T-helper 1 cell (primary cell): ENCODE results near the gene PDIA5.
A peak's percentile ranks its signal among the peaks of the same experiment; 100 is the strongest.

ENCODE experiments used
- DNase-seq, 5 donors: peaks; one replicate each; pipeline ENCODE4 v3.0.0-alpha.2; 2012 to 2020
- total RNA-seq, 4 donors: gene quantifications; one replicate each; lab custom pipeline; 2026; lab: John Stamatoyannopoulos, UW

The PDIA5 gene
- total RNA-seq, result 2.9 to 4.7 (median 3.7) reads per million in 4 donors

DNA sequence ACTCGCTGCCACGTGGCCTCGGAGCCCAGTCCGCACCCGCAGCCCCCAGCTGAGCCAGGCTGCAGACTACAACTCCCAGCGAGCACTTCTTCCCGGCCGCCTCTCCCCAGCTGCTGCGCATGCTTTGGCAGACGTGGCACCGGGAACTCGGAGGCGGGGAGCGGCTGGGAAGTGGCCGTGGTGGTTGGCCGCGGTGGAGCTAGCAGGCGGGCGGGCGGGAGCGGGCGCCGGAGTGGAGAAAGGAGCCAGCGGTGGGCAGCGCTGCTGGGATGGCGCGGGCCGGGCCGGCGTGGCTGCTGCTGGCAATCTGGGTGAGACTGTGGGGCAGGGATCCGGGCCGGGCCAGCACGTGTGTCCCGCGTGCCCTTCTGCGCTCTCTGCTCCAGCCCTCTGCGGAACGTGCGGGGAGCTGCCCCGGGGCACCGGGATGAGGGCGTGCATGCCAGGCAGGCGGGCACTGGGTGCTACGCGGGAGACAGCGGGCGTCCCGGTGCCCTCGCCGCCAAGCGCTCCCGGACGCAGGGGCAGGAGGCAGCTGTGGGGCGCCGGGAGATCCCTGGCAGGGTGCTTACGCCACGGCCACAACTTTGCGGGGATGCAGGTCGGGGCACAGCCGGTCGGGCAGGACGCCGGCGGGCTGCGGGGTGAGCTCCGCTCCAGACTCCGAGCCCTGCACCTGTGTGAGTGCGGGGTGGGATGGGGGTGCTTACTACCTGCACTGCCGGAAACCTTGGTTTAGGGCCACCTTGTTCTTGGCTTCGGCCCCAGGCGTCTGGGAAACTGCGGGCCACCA, at the start of gene PDIA5:
Gene PDIA5 (plus strand): TSS at position 130 of the 793 bp plus-strand sequence. CDS start 140 bp downstream, at position 270.
- peak in 3 of 5 donors; percentile 8 to 57 (median 9) for DNase-seq

DNA sequence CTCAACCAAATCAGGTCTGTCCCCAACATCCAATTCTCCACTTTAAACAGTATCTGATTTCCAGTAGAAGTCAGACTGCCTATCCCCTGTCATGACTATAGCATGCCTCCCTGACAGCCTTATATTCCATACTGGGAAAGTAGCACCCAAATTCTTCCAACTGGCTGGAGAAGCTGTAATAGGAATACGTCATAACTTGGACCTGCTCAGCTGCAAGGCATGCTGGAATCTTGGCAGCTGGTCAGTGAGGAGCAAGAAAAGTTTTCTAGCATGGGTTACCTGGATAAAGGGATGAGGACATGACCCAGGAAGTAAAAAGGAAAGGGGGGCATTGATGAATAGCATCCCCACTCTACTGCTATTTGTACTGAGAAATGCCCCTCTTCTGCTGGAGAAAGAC, 48.1 kb upstream of the PDIA5 start:
- DNase-seq, result no peak

DNA sequence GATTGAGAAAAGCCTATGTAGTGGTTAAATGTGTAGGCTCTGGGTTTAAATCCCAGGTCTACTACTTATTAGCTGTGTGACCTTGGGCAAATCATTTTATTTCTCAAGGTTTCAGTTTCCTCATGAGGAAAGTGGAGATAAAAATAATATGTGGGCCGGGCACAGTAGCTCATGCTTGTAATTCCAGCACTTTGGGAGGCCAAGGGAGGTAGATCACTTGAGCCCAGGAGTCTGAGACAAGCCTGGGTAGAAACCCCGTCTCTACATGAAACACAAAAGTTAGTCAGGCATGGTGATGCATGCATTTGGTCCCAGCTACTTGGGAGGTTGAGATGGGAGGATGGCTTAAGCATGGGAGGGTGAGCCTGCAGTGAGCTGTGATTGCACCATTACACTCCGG, 47.7 kb upstream of the PDIA5 start:
- DNase-seq, result no peak

DNA sequence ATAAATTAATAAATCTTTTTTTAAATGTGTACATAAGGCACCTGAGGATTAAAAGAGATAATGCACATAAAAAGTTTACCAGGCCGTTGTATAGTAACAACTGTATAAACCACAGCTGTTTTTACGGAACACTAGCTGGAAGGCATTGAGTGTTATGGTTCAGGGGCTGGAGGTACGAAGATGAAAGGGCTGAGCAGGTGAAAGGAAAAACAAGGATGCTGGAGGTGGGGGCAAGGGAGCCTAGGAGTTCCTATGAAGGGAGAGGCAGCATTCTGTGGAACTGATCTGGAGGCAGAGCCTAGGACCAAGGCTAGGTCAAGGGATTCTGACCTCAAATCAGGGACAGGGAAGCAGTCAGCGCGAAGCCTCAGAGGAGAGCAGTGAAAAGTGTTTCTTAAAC, 47.2 kb upstream of the PDIA5 start:
- no peak for DNase-seq

DNA sequence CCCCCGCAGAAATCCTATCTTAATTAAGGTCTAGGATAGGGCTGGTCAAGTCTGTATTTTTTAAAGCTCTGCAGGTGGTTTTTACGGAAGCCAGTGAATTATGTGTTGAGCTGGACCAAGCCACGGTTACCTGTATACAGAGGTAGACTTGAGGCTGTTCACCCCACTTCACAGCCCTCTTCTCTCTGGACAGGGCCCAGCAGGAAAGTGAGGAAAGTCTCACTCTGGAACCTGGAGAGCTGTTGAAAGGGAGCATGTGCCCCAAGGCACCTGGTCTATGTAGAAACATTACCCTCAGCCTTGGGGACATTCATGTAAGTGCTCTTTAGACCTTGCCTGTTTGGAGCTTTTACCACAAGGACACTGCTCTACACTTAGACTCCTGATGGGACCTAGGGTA, 46.1 kb upstream of the PDIA5 start:
- no peak for DNase-seq

DNA sequence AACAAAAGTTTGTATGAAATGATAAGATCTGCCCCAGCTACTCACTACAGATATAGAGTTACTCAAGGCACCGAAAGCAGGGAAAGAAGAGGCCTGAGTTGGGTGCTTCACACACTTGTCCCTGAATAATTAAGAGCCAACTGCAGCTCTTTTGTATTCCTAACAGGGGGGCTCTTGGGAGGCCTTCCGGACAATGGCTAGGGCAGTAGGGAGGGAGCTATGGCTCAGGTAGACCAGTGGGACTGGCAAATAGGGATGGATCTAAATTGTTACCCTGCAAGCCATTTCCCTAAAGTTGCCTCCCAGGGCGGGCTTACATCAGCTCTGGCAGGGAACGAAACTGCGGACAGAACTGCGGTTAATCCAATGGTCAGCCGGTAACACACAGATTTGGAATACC, 45.4 kb upstream of the PDIA5 start:
- no peak for DNase-seq

DNA sequence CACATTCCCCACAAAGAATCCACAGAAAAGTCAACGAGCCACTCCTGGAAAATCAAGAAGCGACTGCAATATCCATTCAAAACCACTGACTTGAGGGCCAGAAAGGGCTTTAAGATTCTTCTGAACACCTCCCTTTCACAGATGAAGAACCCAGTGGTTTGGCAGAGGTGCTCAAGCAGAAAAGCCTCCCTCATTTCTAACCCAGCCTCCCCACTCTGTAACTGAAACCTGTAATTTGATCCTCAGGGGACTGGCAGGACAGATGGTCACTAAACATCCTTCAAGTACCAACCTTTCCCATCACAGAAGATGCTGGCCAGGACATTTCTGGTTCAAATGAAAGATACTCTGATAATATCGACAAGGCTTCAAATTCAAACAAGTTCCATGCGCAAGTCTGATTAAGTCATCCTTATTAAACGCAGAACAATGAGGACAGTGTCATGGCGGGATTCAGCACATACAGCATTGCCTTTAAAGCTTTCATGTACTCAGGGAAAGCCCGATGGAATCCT, 44.8 kb upstream of the PDIA5 start:
- DNase-seq, result no peak

DNA sequence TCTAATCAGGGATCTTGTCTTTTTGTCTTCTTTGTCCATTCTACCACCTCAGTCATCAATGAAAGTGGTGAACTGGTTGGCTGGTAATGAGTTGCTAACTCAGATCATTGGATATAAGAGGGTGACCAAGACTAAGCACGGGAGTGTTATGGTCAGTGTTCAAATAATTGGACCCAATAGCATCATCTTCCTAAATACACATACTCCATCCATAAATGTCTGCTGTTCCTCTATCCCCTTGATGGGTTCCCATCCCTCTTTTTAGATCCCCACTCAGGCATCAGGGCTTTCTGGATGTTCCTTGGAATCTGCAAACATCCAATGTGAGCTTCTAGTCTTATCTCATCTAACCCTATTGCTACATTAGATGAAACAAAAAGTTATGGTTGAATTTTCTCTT, 42.8 kb upstream of the PDIA5 start:
- no peak for DNase-seq

DNA sequence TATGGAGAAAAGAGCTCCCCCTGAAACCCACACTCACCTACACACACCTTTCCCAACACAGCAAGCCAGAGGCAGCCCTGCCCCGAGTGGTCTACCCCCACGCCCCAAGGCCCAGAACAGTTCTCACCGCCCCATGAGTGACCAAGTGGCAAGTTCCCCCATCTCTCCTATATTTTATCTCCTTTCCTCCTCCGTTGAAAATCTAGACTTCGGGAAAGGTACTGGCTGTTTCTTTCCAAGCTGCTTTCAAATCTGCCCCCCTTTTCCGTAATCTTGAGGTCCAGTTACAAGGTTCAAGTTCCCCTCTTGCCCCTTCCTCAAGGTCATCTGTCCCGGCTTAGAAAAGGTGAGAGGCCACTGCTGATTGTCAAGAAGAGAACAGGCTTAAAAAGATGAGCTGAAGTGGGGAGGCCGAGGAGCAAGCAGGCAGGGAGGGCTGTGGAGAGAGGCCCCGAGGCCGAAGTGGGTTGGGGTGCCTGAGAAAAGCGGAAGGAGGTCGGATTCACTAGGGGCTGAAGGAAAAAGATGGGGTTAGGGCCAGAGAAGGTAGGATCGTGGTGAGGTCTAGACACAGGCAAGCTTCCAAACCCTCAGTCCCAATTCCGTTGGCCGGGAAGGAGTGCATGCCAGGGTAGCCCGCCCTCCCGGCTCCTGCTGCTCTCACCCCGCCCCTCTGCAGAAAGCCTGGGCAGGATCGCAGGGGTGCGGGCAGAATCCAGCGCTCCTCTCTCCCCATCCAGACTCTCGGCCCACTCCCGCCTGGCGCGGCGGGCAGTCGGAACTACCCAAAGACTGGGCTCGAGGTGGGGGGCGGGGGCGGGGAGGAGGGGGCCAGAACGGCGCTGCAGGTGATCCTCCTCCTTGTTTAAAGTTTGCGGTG, 40.9 kb upstream of the PDIA5 start:
- no peak for DNase-seq

DNA sequence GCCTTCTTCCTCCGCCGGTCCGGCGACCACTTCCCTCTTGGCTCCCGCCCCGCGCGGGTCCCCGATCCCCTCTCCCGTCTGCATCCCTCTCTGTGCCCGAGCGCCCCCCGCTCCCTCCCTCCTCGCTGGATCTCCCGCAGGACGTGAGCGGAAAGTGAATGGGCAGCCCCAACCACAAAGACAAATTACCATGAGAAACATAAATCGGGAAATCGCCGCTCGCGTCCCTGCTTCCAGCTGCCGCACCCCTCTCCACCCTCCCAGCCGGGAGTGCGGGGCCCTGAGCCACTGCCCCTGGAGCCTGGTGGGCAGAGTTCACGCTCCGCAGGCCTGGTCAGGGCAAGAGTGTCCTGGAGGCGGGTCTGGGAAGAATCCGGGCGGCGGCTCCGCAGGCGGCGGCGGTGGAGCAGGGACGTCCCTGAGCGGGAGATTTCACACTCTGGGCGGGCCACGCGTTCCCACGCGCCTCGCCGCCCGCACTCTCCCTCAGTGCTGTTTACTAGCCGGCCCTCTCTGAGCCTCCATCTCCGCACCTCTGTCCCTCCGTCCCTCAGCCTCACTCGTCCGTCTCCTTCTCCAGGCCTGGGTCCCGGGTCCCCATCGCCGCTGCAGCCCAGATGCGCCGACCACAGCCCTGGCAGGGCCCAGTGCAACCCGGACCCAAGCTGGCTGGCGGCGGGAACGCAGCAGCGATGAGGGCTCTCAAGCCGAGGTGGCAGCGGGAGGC, 40.1 kb upstream of the PDIA5 start:
- no peak for DNase-seq

DNA sequence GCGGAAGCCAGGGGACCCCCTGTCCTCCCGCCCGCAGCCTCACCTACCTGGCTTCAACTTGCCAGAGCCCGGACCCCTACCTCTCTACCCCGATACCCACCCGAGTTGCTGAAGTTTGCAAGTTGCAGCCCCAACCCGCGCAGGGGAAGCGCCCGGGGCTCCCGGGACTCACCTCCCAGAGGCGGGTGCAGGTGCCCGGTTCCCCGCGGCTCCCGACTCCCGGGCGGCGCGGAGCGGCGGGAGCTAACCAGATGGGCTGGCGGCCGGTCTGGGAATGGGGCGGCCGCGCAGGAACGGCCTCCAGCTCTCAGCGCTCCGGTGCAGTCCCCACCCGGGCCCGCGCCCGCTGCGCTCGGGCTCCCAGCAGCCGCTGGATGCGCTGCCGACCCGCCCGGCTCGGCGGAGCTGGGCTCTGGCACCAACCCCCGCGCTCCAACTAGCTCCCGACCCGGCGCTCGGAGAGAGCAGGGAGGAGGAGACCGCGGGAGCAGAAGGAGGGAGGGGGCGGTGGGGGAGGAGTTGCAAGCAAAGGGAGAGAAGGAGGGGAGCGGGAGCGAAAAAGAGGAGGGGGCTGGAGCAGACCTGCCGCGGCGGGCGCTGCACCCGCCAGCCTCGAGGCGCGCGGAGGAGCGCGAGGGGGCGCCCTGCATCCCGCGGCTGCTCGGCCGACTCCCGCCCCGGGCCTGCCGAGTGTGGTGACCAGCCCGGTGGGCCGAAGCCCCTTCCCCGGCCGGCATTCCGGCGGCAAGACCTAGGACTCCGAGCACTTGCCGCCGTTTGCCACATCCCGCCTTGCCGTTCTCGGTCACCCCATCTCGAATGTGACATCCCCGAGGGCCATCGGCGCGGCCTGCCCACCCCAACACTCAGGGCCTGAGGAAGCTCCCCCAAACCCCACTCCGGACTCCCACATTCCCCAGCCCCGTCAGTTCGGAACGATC, 39.3 kb upstream of the PDIA5 start, which contains the start of gene SEMA5B:
Gene SEMA5B (minus strand): TSS at position 472 of the 941 bp plus-strand sequence. CDS start 66,500 bp downstream, outside the sequence.
- DNase-seq, result peak in 1 of 5 donors; percentile 10

DNA sequence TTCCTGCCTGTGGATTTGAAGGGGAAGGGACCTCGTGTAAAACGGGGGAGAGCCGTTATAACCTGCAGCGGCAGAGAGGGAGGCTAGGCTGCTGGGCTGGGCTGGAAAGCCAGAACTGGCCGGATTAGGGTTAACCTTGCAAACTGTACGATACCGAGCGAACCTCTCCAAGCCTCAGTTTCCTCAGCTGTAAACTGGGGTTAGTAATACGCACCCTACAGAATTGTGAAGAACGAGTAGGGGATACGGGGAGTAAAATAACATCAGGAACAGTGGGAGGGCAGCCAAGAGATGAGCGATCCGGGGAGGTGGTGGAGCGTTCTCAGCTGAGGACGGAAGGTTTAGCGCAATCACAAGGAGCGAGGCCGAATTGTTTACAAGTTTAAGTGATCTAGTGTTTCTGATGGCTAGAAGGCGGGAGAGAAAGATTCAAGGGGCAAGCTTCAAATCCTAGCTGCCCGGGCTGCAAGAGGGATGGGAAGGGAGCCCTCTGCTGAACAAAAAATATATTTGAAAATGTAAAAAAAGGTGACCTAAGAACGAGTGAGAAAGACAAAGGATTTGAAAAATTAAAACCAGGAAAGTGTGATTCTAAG, 38.5 kb upstream of the PDIA5 start:
- peak in 2 of 5 donors; percentile 5 to 41 for DNase-seq

DNA sequence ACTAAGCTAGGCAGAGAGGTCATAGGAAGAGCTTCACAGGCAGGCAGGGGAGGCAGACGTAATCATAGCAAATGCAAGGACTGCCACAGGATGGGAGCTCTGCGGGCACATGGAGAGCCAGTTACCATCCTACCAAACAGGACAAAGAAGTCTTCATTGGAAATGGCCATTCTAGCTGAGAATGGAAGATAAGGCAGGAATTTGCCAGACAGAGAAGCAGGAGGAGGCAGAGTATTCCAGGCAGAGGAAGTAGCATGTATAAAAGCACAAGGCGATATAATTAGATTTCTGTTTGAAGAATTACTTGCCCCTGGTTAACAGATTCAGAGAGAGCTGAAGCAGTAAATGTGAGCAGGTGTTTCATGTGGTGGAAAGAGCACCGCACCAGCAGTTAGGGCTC, 35.8 kb upstream of the PDIA5 start:
- no peak for DNase-seq

DNA sequence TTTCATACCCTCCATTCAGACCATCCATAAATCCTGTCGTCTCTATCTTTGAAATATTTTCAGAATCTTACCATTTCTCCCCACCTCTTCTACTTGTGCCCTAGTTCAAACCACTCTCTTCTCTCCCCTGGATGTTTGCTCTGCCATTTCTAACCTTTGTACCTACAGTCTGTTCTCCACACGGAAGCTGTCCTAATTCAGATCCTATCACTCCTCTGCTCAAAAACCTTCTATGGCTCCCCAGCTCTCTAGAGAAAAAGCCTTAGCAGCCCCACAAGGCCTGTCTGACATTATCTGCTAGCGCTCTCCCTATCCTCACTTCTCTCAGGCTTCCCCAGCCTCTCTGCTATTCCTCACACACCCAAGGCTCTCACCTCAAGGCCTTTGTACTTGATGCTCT, 34.8 kb upstream of the PDIA5 start:
- no peak for DNase-seq

DNA sequence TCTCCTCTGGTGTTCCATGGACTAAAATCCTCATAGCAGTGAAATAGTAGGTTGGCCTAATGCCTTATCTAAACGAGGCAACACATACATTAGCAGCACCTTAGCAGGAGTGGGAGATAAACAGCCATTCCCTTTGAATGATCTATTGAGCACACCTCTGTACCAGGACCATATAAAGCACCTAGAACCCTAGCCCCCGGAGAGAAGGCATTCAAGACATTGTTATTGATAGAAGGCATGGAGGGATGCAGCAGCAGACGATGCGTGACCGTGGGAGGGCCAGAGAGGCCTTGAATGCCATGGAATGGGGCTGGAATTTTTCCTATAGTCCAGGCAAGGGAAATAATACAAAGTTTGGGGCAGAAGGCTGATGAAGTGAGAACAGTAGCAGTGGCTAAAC, 32.7 kb upstream of the PDIA5 start:
- DNase-seq, result no peak

DNA sequence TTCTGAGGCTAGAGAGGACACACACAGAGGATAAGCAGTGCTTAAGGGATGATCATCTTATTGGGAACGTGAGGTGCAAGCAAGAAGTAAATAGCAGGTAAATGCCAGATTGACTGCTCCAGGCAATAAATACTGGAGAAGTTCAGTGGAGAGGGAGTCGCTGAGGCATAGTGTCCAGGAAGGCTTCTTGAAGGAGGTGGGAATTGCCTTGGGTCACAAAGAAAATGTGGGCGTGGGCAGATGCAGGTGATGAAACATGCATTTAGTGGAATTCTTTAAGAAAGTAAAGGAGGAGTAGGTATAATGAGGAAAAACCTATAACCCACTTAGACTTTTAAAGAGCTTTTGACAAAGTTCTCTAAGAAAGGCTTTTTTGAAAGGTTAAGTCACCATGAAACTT, 31.8 kb upstream of the PDIA5 start:
- no peak for DNase-seq

DNA sequence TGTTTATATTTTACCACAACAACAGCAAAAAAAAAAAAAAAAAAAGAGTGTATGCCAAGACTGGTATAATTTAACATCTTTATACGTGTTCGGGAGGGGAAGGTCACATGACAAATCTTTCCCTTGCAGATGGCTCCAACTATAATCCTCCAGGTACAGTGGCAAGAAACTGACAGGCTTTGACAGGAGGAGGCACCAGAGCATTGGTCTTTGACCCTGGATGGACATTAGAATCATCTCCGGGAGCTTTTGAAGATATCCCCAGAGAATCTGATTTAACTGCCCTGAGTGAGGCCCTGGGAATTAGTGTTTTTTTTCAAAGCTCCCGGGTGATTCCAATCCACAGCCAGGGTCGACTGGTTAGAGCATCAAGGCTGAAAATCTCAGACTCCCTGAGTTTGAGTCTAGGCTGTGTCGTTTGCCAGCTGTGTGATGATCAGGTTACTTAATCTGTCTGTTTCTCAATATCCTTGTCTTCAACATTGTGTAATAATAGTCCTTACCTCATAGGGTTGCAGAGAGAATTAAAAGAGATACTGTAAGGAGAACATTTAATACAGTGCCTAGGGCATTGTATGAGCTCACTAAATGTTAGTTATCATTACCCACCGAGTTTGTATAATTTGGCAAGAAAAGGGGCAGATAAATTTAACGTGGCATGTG, 30.3 kb upstream of the PDIA5 start:
- DNase-seq, result no peak

DNA sequence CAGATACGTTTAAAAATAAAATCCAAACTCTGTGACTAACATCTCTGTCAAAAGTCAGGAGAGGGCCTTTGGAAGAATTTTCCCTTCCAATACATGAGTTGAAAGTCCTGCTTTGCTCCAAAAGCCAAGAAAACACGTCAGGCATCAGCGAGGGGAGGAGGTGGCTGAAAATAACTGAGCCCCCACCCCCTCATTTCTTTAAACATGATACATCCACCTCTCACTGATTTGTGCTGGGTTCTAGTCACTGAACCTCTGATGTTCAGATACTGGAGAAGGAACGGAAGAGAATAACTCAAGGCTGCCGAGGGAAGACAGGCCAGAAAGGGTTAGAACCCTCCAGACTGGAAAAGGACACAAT, 29.8 kb upstream of the PDIA5 start:
- no peak for DNase-seq

DNA sequence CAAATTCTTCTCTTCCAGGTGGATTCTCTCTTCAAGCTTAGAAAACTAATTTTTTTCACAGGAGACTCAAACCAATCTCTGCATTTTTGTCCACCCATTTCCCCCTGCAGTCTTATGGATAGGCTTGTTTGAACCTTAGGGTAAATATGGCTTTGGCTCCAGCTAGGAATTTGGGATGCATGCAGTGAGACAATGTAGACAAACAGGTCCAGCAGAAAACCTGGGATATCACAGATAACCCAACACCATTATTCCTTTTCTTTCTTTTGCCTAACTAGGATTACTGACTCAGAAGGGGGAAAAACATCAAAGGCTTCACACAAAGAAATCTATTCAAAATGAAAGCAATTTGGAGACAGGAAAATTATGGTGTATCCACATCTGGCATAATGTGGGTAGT, 28.1 kb upstream of the PDIA5 start:
- no peak for DNase-seq

DNA sequence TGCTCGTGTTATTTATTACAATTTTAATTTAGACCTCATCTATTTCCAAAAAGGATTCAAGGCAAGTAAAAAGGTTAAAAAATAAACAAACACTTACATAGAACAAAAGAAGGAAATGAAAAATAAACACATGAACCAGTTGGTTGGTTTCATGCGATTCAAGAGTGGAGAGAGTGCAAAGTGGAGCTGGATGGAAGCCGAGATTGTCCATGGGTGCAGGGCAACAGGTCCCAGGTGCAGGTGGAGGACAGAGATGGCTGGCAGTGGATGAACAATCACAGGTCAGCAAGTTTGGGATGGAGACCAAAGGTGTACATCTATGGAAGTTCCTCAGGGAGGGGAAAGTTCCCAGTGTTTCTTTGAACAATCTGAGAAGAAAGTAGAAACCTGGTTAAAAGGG, 27.6 kb upstream of the PDIA5 start:
- DNase-seq, result no peak

DNA sequence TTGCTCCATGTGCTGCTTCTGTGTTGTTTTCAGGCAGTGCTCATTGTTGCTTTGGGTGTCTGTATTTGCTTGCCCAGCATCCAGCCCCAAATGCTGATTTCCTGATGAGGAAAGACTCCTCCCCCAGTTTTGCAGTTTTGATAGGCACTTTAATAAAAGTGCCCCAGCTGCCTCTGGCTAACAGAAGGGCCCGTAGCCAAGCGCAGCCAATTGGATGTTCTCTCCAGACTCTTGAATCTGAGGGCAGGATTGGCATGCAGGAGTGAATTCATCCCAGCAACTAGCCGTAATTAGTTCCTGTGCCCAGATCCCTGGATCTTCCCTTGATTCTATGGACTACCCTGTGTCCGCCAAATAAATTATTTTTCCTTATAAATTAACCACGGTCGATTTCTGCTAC, 24.4 kb upstream of the PDIA5 start:
- DNase-seq, result no peak
